KBM-7 (cell line): ENCODE measurements around the gene TICAM1.
A peak's percentile ranks its signal among the peaks of the same experiment; 100 is the strongest.
"Not testable (repeated sequence)": the region's sequence is repeated elsewhere in the genome, so short reads cannot be mapped to it uniquely, and the experiment has no call there.

Experiments
- DNase-seq: peaks from one replicate; pipeline ENCODE4 v3.0.0-alpha.2; 2015
- in situ Hi-C: fragments of 300-500 bp; cut with MboI; formaldehyde crosslinking; loops from 2 replicates; pipeline ENCODE4 v1.14.3; 2020; ENCODE audit warnings: low sequenced_read_pairs, low pct_unique_long_range_greater_than_20kb, mixed read lengths

The TICAM1 gene

GRCh38 chr19:4831304-4831978, at the start of gene TICAM1:
TICAM1 (minus strand) TSS chr19:4831712; CDS start chr19:4818377, 13,335 bp downstream.
- in situ Hi-C loops = no loop called here

DNA sequence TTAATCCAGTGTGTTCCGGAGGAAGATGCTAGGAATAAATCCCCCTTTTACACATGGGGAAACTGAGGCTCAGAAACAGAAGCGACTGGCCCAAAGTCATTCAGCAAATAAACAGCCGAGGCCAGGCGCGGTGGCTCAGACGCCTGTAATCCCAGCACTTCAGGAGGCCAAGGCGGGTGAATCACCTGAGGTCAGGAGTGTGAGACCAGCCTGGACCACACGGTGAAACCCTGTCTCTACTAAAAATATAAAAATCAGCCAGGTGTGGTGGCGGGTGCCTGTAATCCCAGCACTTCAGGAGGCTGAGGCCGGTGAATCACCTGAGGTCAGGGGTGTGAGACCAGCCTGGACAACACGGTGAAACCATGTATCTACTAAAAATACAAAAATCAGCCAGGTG, 47.5 kb upstream of the TICAM1 start:
- DNase-seq = no peak
- in situ Hi-C loops = no loop called here

More at GRCh38 chr19:4831304-4831978, at the start of gene TICAM1:
- peak; percentile 41 for DNase-seq

GRCh38 chr19:4878491-4878968, 47.0 kb upstream of the TICAM1 start:
- DNase-seq = peak; percentile 74
- in situ Hi-C loops = no loop called here

GRCh38 chr19:4877753-4878490, 46.4 kb upstream of the TICAM1 start:
- in situ Hi-C loops = no loop called here
- DNase-seq = no peak

GRCh38 chr19:4873930-4874329, 42.4 kb upstream of the TICAM1 start:
- DNase-seq = no peak
- in situ Hi-C loops = no loop called here

- no peak for DNase-seq
- in situ Hi-C loops = no loop called here
These were observed 40.2 kb upstream of the TICAM1 start for GRCh38 chr19:4871711-4872110.

GRCh38 chr19:4870025-4870700, 38.7 kb upstream of the TICAM1 start:
- in situ Hi-C loops = no loop called here
- DNase-seq = peak; percentile 92

DNA sequence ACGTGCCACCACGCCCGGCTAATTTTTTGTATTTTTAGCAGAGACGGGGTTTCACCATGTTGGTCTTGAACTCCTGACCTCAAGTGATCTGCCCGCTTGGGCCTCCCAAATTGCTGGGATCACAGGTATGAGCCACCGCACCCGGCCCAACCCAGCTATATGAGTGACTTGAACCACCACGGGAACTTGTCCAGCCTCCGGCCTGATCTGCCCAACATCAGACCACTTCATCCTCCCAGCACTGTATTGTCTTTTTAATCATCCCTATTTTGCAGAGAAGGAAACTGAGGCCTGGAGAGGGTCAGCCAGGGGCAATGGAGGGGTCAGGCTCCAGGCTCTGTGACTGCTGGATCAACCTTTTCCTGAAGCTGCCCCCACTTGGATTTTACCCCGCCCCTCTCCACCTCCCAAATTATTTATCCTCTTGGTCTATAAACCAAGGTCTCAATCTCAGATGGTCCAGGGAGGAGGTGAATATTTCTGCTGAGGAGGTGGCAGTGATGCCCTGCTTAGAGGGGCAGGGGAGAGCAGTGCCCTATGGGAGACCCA, 36.8 kb upstream of the TICAM1 start:
- in situ Hi-C loops = no loop called here
- no peak for DNase-seq

DNA sequence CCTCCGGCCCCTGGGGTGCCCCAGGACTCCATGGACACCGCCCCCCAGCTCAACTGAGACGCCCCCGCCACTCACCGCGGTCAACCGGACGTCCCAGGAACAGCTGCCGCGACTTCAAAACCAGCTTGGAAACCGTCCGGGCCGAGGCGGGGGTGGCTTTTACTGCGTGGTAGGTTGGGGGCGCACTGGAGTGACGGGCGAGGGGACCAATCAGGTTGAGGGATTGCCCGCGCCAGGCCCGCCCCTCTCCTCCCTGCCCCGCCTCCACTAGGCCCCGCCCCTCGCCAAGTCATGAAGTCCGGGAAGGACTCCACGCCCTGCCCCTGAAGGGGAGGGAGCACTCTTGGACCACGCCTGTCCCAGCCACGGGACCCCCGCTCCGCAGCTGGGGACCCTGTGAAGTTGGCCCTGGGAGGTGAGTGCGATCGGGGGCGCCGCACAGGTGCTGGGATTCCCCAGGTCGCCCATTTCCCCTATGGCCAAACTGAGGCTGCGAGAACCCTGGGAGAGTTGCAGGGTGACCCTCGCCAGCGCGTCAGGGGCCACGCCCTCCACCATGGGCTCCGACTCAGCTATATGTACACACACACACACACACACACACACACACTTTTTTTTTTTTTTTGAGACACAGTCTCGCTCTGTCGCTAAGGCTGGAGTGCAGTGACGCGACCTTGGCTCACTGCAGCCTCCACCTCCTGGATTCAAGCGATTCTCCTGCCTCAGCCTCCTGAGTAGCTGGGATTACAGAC, 36.2 kb upstream of the TICAM1 start, which contains the start of gene PLIN3:
TSS of gene PLIN3 (minus strand) at position 134 of the 752 bp plus-strand sequence. CDS start 6,273 bp downstream, outside the sequence.
- in situ Hi-C loops = no loop called here
- peak; percentile 90 for DNase-seq

DNA sequence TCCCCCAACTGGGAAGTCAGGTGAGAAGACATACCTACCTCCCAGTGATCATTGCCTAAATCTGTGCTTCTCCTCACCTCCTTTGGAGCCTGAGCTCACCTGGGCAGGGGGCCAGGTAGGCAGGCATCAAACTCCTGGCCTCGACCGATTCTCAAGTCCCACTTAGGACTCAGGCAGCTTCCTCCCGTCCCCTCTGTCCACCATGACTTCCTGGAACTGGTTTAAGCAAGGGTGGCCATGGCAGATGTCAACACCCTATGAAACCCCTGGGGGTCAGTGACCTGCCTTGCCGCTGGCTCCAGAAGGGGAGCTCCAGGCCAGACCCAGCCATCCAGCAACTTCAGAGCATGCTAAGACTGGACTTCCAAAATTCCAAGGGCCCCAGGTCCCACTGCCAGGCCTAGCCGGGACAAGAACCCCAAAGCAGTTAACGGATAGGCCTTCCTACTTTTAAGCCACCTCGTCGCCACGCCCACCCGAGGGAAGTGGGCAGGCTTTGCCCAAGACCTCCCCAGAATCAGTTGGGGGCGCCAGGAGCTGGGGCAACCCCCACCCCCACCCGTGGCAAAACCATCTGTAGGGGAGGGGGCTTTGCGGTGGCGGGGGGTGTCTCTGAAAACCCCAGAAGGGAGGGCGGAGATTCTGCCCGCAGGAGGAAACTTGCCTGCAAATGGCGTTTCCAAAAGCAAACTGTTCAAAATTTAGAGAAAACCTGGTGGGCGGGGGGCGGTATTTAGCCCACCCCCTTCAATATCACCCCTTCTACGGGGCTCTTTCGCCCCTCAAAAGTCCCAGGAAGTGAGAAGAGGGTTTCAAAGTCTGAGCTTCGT, 35.3 kb upstream of the TICAM1 start:
- in situ Hi-C loops = no loop called here
- DNase-seq = peak; percentile 65

GRCh38 chr19:4861147-4861546, 29.6 kb upstream of the TICAM1 start:
- in situ Hi-C loops = no loop called here
- no peak for DNase-seq

DNA sequence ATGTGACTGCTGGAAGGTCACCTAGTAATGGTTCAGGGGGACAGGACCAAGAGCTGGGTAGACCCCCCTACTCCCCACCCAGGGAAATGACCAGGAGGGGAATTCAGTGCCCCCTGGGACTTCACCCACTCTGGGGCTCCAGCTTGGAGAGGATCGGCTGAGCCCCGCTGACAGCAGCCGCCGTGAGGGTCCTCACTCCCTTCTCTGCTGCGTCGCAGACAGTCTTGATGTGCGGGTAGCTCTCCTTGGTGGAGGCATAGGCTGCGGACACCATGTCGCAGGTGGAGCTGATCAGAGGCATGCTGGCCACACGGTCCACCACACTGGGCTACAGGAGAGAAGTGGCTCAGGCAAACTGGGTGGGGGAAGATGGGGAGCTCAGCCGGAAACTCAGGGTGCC, 28.2 kb upstream of the TICAM1 start:
- in situ Hi-C loops = no loop called here
- DNase-seq = no peak

DNA sequence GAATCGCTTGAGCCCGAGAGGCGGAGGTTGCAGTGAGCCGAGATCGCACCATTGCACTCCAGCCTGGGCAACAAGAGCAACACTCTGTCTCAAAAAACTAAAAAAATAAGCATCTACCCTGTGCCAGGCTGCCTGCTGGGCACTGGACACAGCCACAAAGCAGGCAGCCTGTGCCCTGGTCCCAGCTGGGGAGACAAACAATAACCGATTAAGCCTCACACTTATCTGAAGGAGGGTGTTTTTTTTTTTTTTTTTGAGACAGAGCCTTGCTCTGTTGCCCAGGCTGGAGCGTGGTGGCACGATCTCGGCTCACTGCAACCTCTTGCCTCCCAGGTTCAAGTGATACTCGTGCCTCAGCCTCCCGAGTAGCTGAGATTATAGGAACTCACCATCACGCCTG, 25.0 kb upstream of the TICAM1 start:
- DNase-seq, in situ Hi-C loops: not testable (repeated sequence)

- DNase-seq, in situ Hi-C loops: not testable (repeated sequence)
These were observed 22.0 kb upstream of the TICAM1 start for GRCh38 chr19:4853506-4853905.

DNA sequence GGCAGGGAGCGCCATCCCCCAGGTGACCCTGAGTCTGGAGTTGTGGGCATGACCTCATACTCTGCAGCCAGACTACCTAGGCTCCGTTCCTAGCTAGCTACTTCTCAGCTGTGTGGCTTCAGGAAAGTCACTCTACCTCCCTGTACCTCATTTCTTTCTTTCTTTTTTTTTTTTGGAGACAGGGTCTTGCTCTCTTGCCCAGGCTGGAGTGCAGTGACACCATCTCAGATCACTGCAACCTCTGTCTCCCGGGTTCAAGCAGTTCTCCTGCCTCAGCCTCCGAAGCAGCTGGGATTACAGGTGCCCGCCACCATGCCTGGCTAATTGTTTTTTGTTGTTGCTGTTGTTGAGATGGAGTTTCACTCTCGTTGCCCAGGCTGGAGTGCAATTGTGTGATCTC, 21.0 kb upstream of the TICAM1 start:
- in situ Hi-C loops = no loop called here

DNA sequence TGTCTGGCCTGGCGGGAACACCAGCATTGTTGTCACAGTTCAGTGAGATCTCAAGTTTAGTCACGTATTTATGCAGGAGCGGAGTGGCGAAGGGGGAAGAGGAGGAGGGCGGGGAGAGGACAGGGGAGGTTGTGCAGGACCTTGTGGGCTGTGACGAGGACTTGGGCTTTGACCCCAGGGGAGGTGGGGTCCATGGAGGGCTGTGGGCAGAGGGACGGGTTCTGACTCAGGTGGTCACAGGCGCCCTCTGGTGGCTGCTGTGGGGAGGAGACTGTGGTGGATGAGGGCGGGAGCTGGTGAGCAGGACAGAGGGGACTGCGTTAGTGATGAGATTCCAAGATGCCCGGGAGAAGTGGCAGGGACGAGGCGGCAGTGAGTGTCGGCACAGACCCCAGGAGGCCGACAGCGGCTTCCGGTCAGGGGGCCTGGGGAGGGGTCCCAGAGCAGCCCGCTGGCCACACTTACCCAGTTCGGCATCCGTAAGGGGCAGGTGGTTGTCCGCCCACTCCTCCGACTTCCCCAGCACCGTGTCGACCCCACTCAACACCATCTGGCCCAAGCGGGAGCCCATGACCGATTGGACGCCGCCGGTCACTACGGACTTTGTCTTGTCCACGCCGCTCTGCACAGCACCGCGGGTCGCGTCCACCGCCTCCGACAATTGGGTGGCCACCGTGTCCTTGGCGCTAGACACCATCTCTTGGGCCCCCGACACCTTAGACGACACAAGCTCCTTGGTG, 20.2 kb upstream of the TICAM1 start:
- in situ Hi-C loops = no loop called here
- peak; percentile 68 for DNase-seq

More for the DNA sequence above, 21.0 kb upstream of the TICAM1 start:
- DNase-seq = no peak

DNA sequence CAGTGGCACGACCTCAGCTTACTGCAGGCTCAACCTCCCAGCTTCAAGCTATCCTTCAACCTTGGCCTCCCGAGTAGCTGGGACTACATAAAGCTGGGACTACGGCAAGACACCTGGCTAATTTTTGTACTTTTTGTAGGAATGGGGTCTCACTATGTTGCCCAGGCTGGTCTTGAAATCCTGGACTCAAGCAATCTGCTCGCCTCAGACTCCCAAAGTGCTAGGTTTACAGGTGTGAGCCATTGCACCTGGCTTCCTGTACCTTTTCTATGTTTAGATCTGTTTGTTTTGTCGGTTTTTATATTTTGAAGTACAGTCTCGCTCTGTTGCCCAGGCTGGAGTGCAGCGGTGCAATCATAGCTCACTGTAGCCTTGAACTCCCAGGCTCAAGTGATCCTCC, 17.5 kb upstream of the TICAM1 start:
- no peak for DNase-seq
- in situ Hi-C loops = no loop called here
